GM23338 (cell line): ENCODE measurements around the gene EIF3F. TPM values are rescaled to one million over a fixed set of nuclear protein-coding genes. Genes with fewer than 3 reads are reported as not detected.

Experiments
- ATAC-seq: fragments of 200-7000 bp; cut with Tn5 transposase; 3 replicates; pipeline ENCODE4 v1.9.1; 2020
- DNase-seq: peaks from one replicate; pipeline ENCODE4 v3.0.0-alpha.2; 2015; ENCODE audit warnings: low spot score
- H2AFZ ChIP-seq: fragments of 200-600 bp; sonication (generic); 2 replicates; pipeline ENCODE4 v1.8.0; 2016; ENCODE audit warnings: antibody characterized with exemption, mild to moderate bottlenecking, moderate library complexity
- H3F3A ChIP-seq: fragments of 200-600 bp; sonication (generic); replicated peaks from 2 replicates; pipeline ENCODE4 v1.8.0; 2017; ENCODE audit warnings: antibody characterized with exemption, mixed run types, low read depth
- H3K27ac ChIP-seq: fragments of 200-600 bp; sonication (generic); 2 replicates; pipeline ENCODE4 v1.6.1; 2016; ENCODE audit warnings: low read depth
- H3K27me3 ChIP-seq: fragments of 200-600 bp; sonication (generic); 2 replicates; pipeline ENCODE4 v1.8.0; 2016; ENCODE audit warnings: mild to moderate bottlenecking, mixed run types, moderate library complexity; ENCODE audit not compliant: insufficient read depth
- H3K36me3 ChIP-seq: fragments of 200-600 bp; sonication (generic); 2 replicates; pipeline ENCODE4 v1.8.0; 2016; ENCODE audit warnings: mild to moderate bottlenecking; ENCODE audit not compliant: insufficient read depth
- H3K4me1 ChIP-seq: fragments of 200-600 bp; sonication (generic); 2 replicates; pipeline ENCODE4 v1.8.0; 2016; ENCODE audit warnings: mild to moderate bottlenecking, moderate library complexity; ENCODE audit not compliant: insufficient read depth
- H3K4me2 ChIP-seq: fragments of 200-600 bp; sonication (generic); 2 replicates; pipeline ENCODE4 v1.7.1; 2017; ENCODE audit warnings: mixed run types
- H3K4me3 ChIP-seq: fragments of 200-600 bp; sonication (generic); 2 replicates; pipeline ENCODE4 v1.6.1; 2016; ENCODE audit warnings: mixed run types
- H3K79me2 ChIP-seq: fragments of 200-600 bp; sonication (generic); replicated peaks from 2 replicates; pipeline ENCODE4 v1.8.0; 2017; ENCODE audit warnings: mild to moderate bottlenecking; ENCODE audit not compliant: insufficient read depth
- H3K9me2 ChIP-seq: fragments of 200-600 bp; sonication (generic); 2 replicates; pipeline ENCODE4 v1.8.0; 2017; ENCODE audit not compliant: insufficient read depth
- H4K20me1 ChIP-seq: fragments of 200-600 bp; sonication (generic); replicated peaks from 2 replicates; pipeline ENCODE4 v1.8.0; 2017; ENCODE audit warnings: mild to moderate bottlenecking; ENCODE audit not compliant: insufficient read depth
- H3K27ac Mint-ChIP-seq: 2 replicates; pipeline ENCODE4 v1.8.0; 2020; ENCODE audit warnings: inconsistent platforms, mild to moderate bottlenecking, moderate library complexity, mixed read lengths
- H3K27me3 Mint-ChIP-seq: 3 replicates; pipeline ENCODE4 v1.8.0; 2022; ENCODE audit warnings: low read depth, mild to moderate bottlenecking, moderate library complexity, mixed read lengths, inconsistent platforms; ENCODE audit not compliant: insufficient read depth, poor library complexity
- H3K36me3 Mint-ChIP-seq: 3 replicates; pipeline ENCODE4 v1.8.0; 2021; ENCODE audit warnings: low read depth, mild to moderate bottlenecking, inconsistent platforms, moderate library complexity, mixed read lengths
- H3K4me1 Mint-ChIP-seq: 3 replicates; pipeline ENCODE4 v1.8.0; 2020; ENCODE audit warnings: mild to moderate bottlenecking, inconsistent platforms, mixed read lengths
- H3K4me3 Mint-ChIP-seq: 3 replicates; pipeline ENCODE4 v1.8.0; 2021; ENCODE audit warnings: moderate library complexity, mild to moderate bottlenecking, inconsistent platforms, mixed read lengths
- H3K9me3 Mint-ChIP-seq: 3 replicates; pipeline ENCODE4 v1.8.0; 2020; ENCODE audit warnings: moderate library complexity, mild to moderate bottlenecking, inconsistent platforms, mixed read lengths
- CREB1 ChIP-seq: fragments of 250-450 bp; sonication (Bioruptor Pico); IDR thresholded peaks from 2 replicates; pipeline ENCODE4 v1.5.0; 2020; ENCODE audit warnings: low read depth, mild to moderate bottlenecking, moderate library complexity
- EZH2 ChIP-seq: fragments of 200-600 bp; sonication (generic); IDR thresholded peaks from one replicate; pipeline ENCODE4 v1.8.0; 2017; ENCODE audit warnings: antibody characterized with exemption, mild to moderate bottlenecking, low read depth; ENCODE audit not compliant: unreplicated experiment
- EZH2phosphoT487 ChIP-seq: fragments of 200-600 bp; sonication (generic); IDR thresholded peaks from one replicate; pipeline ENCODE4 v1.8.1; 2018; ENCODE audit warnings: antibody characterized with exemption; ENCODE audit not compliant: unreplicated experiment
- POLR2AphosphoS5 ChIP-seq: IDR thresholded peaks from 2 replicates; pipeline ENCODE4 v1.6.1; 2016; ENCODE audit warnings: antibody characterized with exemption, low read depth
- REST ChIP-seq: IDR thresholded peaks from one replicate; pipeline ENCODE4 v1.6.1; 2018; ENCODE audit warnings: antibody characterized with exemption; ENCODE audit not compliant: unreplicated experiment
- STAT1 ChIP-seq: IDR thresholded peaks from one replicate; pipeline ENCODE4 v1.6.1; 2016; ENCODE audit warnings: antibody characterized with exemption; ENCODE audit not compliant: unreplicated experiment
- polyA plus RNA-seq: library from polyadenylated mRNA; unstranded; fragments of >200 nt; fragmentation: Nextera tagmentation; extraction: Ambion mirVana; gene quantifications from 2 replicates; pipeline ENCODE4 v1.2.1, GENCODE V29; 2016
- total RNA-seq: library from RNA; depleted of rRNA; stranded (reverse); fragments of >200 nt; shearing (Covaris generic); gene quantifications from 2 replicates; pipeline ENCODE4 v1.2.3, GENCODE V29; 2014

The EIF3F gene
- total and polyA plus RNA-seq, 2 experiments from 2014 or later, result 237 to 555 TPM

GRCh38 chr11:7965386-7965785 is 21.8 kb upstream of the EIF3F start, which contains the start of gene NLRP10:
Gene NLRP10, minus strand, starts transcription at chr11:7965447. Its CDS starts 1,952 bp downstream, at chr11:7963495.
- Histone ChIP-seq H3K9me2 (peaks cover 8% of the 10 kb centered on the region), H4K20me1 (no peaks in the 10 kb centered on the region), H3F3A (no peaks in the 10 kb centered on the region; the same call in 1 of the 2 replicates), H3K4me2 (no peak within 1 kb of the TSS), H3K27ac (peak within 1 kb of the TSS; percentile 27; the same call in 1 of the 2 replicates), H3K79me2 (peaks cover 17% of the 10 kb centered on the region), H3K4me1 (peaks cover 32% of the 10 kb centered on the region), H2AFZ (no peak within 1 kb of the TSS), H3K36me3 (no peaks in the 10 kb centered on the region), H3K4me3 (no peak within 1 kb of the TSS), H3K27me3 (no peaks in the 10 kb centered on the region)
- Mint-ChIP-seq H3K4me1 (peaks cover 38% of the 10 kb centered on the region), H3K4me3 (no peak within 1 kb of the TSS), H3K36me3 (peaks cover 10% of the 10 kb centered on the region; the same call in 1 of the 3 replicates), H3K27ac (no peak within 1 kb of the TSS), H3K27me3 (peaks cover 6% of the 10 kb centered on the region), H3K9me3 (peaks cover 7% of the 10 kb centered on the region)
- no peak for TF ChIP-seq REST
- TF ChIP-seq STAT1, result no peak
- TF ChIP-seq CREB1 (CRISPR knock-in tag), result no peak
- TF ChIP-seq EZH2, result no peak
- no peak for TF ChIP-seq EZH2phosphoT487
- DNase-seq, result no peak
- no peak for ATAC-seq

- peak; percentile 30; the same call in 1 of the 2 replicates for TF ChIP-seq POLR2AphosphoS5
- TF ChIP-seq REST, result no peak
- DNase-seq (no peak), ATAC-seq (no peak; the same call in 2 of the 3 replicates)
- Histone ChIP-seq H3K79me2 (peaks cover 17% of the 10 kb centered on the region), H3K4me1 (peaks cover 44% of the 10 kb centered on the region), H2AFZ (no peak overlapping the region), H3K4me2 (0 out of 2 replicates have a peak overlapping the region, but pooled peaks have one; percentile 77), H3K27ac (no peak overlapping the region), H4K20me1 (no peaks in the 10 kb centered on the region), H3F3A (0 out of 2 replicates have a peak, but pooled peaks cover 3% of the 10 kb centered on the region), H3K36me3 (no peaks in the 10 kb centered on the region), H3K4me3 (no peak overlapping the region), H3K9me2 (peaks cover 8% of the 10 kb centered on the region), H3K27me3 (no peaks in the 10 kb centered on the region)
- H3K4me1 Mint-ChIP-seq, result peaks cover 41% of the 10 kb centered on the region
- no peak overlapping the region for H3K4me3 Mint-ChIP-seq
- H3K9me3 Mint-ChIP-seq, result no peaks in the 10 kb centered on the region
- H3K27me3 Mint-ChIP-seq, result peaks cover 6% of the 10 kb centered on the region
- no peak overlapping the region for H3K27ac Mint-ChIP-seq
- peaks cover 4% of the 10 kb centered on the region; the same call in 1 of the 3 replicates for H3K36me3 Mint-ChIP-seq
Measured at GRCh38 chr11:7967097-7967496, 20.0 kb upstream of the EIF3F start.
